HG03442 (cell line): Measurements from ENCODE around the gene PSMC3IP.
"Not testable (repeated sequence)": the region's sequence is repeated elsewhere in the genome, so short reads cannot be mapped to it uniquely, and the experiment has no call there.

Source experiments
- ATAC-seq: cut with Tn5 transposase; IDR thresholded peaks from one replicate; pipeline ENCODE4 v1.9.1; 2021; ENCODE audit warnings: mild to moderate bottlenecking, moderate library complexity; ENCODE audit not compliant: unreplicated experiment

Gene PSMC3IP

DNA sequence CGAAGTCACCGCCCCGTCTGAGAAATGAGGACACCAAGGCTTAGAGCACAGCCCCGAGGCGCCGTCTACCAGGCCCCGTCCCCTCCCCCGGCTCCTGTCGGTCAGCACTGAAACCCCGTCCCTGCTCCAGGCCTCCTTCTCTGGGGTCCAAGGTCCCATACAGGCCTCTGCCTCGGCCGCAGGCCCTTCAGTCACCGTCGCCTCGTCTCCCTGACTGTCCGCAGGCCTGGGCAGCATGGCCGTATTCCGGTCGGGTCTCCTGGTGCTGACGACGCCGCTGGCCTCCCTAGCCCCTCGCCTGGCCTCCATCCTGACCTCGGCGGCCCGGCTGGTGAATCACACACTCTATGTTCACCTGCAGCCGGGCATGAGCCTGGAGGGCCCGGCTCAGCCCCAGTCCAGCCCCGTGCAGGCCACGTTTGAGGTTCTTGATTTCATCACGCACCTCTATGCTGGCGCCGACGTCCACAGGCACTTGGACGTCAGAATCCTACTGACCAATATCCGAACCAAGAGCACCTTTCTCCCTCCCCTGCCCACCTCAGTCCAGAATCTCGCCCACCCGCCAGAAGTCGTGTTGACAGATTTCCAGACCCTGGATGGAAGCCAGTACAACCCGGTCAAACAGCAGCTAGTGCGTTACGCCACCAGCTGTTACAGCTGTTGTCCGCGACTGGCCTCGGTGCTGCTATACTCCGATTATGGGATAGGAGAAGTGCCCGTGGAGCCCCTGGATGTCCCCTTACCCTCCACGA is 15.0 kb downstream of the PSMC3IP start:
- ATAC-seq, result no peak

DNA sequence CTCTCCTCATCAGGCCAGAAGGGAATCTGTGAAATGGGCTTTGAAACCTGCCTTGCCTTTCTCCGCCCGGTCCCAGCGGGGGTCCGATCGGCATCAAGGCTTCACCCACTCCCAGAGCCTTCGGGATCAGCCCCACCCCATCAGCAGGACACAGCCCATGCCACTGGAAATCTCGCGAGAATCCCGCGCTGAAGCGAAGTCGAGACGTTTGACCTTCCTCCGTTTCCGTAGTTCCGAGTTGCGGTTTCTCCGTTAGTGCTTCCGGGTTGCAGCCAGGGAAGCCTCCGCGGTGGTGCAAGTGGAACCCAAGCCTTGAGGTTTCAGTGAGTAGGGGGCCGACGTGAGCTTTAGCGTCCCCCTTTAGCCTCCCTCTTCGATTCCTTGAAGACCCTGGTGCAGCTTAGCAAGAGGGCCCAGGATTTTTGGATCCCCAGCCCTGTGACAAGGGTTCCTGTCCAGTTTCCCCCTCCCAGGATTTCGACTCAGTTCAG is 15.6 kb downstream of the PSMC3IP start, which contains the start of gene COASY:
Gene COASY, plus strand, starts transcription at position 252 of the 491 bp plus-strand sequence. CDS start 475 bp downstream, outside the sequence.
- peak; percentile 41 for ATAC-seq

- ATAC-seq, result no peak
Observed at GRCh38 chr17:42560246-42560645, 17.3 kb downstream of the PSMC3IP start.

DNA sequence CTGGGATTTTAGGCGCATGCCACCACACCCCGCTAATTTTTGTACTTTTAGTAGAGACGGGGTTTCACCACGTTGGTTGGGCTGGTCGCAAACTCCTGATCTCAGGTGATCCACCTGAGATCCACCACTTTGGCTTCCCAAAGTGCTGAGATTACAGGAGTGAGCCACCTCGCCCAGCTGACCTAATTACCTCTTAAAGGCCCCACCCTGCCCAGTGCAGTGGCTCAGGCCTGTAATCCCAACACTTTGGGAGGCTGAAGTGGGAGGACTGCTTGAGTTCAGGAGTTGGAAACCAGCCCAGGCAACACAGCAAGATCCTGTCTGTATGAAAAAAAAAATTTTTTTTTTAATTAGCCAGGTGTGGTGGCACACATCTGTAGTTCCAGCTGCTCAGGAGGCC is 18.5 kb downstream of the PSMC3IP start:
- ATAC-seq, result no peak

DNA sequence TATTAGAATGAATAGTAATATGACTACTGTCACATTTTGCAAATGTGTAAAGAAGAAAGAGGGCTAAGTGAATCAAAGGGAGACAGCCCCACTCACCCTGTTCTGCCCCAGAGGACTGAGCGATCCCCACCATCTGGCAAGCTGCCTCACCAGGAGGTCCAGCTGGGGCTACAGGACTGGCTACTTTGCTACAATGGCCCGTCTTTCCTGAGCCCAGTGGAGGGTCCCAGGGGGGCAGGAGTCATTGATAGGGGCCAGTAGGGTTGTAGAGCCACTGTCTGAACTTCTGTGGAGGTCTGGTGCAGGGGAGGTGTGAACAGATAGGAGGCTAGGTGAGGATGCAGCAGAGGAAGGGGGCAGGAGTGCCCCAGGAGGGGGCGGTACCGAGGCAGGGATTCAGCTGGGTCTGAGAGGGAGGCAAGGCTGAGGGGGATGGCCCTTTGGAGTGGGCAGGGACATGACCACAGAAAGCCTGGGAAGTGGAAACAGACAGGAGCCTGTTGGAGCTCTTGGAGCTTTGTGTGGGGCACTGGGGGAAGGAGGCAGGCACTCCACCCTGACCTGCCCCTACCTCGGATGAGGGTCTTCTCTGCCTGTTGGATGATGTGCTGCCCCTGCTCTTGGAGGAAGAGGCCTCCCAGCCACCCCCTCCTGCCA is 21.4 kb downstream of the PSMC3IP start:
- not testable (repeated sequence) for ATAC-seq

GRCh38 chr17:42555122-42555622 is 22.4 kb downstream of the PSMC3IP start:
- ATAC-seq, result no peak

- peak; percentile 69 for ATAC-seq
Observed at GRCh38 chr17:42554250-42555121, 23.0 kb downstream of the PSMC3IP start.

DNA sequence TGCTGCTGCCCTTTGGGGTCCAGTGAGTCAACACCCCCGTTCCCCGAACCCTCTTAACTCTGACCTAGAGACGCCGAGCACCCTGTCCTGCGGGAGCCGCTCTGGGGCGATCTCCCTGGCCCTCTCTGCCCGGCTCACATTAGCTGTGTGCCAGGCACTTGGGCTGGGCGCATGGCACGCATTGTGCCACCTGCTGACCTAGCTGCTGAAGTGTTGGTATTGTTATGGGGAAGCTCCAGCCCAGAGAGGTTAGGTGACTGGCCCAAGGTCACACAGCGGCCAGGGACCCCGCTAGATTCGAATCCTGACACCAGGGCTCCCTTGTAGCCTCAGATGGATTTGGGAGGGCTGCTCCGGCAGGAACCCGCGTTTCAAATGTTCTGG is 23.7 kb downstream of the PSMC3IP start:
- no peak for ATAC-seq

GRCh38 chr17:42553161-42553818 is 24.2 kb downstream of the PSMC3IP start:
- ATAC-seq, result no peak

DNA sequence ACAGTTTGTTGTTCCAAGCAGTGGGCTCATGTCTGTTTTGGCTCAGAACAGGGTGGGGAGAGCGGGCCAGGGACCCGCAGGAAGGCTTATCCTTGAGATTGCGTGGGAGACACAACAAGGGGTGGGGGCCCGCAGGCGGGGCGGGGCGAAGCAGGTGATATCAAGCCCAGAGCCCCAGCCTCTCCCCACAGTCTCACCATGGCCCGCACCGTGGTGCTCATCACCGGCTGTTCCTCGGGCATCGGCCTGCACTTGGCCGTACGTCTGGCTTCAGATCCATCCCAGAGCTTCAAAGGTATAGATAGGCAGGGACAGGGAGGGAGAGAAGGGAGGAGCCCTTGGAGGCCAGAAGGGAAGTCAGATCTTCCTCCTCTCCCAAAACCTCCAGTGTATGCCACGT is 24.8 kb downstream of the PSMC3IP start, which contains the start of gene HSD17B1:
Gene HSD17B1, plus strand, starts transcription at position 188 of the 400 bp plus-strand sequence. Its CDS starts 11 bp downstream, at position 199.
- ATAC-seq, result not testable (repeated sequence)

GRCh38 chr17:42548993-42549755 is 28.4 kb downstream of the PSMC3IP start:
- ATAC-seq, result no peak

- ATAC-seq, result peak; percentile 63
Observed at GRCh38 chr17:42548070-42548837, 29.3 kb downstream of the PSMC3IP start.

DNA sequence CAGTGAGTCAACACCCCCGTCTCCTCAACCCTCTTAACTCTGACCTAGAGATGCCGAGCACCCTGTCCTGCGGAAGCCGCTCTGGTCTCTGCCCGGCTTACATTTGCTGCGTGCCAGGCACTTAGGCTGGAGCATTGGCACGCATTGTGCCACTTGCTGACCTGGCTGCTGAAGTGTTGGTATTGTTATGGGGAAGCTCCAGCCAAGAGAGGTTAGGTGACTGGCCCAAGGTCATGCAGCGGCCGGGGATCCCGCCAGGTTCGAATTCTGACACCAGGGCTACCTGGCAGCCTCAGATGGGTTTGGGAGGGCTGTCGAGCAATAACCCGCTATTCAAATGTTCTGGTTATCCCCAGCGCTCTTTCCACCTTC is 29.8 kb downstream of the PSMC3IP start:
- no peak for ATAC-seq

DNA sequence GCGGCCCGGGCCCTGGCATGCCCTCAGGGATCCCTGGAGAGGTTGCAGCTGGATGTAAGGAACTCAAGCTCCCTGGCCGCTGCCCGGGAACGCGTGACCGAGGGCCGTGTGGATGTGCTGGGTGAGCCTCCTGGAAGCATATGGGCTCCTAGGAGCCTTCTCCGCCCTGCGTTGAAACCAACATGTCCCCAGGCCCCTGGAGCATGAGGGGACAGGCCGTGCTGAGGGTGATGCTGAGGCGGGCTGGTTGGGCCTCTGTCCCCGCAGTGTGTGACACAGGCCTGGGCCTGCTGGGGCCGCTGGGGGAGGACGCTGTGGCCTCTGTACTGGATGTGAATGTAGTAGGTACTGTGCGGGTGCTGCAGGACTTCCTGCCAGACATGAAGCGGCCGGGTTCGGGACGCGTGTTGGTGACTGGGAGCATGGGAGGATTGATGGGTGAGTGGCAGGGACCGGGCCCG is 30.5 kb downstream of the PSMC3IP start:
- ATAC-seq, result no peak

- ATAC-seq, result not testable (repeated sequence)
Observed at GRCh38 chr17:42545755-42546505, 31.6 kb downstream of the PSMC3IP start.

DNA sequence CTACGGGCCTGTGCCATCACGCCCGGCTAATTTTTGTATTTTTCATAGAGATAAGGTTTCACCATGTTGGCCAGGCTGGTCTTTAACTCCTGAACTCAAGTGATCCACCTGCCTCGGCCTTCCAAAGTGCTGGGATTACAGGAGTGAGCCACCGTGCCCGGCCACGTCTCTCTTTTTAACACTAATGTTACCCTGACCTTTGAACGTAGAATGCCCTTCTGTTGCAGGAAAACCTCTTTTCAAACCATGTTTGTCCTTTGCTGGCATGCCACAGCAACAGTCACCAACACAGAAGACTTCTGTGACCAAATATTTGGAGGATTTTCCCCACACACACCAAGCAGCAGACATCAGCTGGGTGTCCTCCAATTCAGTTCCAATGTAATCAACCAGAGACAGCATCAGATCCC is 32.6 kb downstream of the PSMC3IP start:
- no peak for ATAC-seq

GRCh38 chr17:42543190-42544079 is 34.1 kb downstream of the PSMC3IP start:
- ATAC-seq, result no peak
